Bronchial epithelial cell (primary cell): ENCODE results near the gene TMTC4. TPM values are rescaled to one million over a fixed set of nuclear protein-coding genes. Genes with fewer than 3 reads are reported as not detected.
"Not testable (repeated sequence)": the region's sequence is repeated elsewhere in the genome, so short reads cannot be mapped to it uniquely, and the experiment has no call there.

Experiments used
- DNase-seq: peaks from one replicate; pipeline ENCODE4 v3.0.0-alpha.2; 2010; ENCODE audit warnings: low read depth
- FAIRE-seq: peaks from 2 replicates; lab custom pipeline; 2011; peaks lifted over from hg19 to GRCh38; lab: Jason Lieb, UNC
- H3K27me3 ChIP-seq: 2 replicates; pipeline ENCODE4 v1.5.1; 2011; ENCODE audit warnings: low read length; ENCODE audit not compliant: control insufficient read depth, insufficient read depth
- H3K36me3 ChIP-seq: 2 replicates; pipeline ENCODE4 v1.5.1; 2011; ENCODE audit warnings: low read length; ENCODE audit not compliant: control insufficient read depth, insufficient read depth
- H3K4me3 ChIP-seq: 2 replicates; pipeline ENCODE4 v1.5.1; 2011; ENCODE audit warnings: mild to moderate bottlenecking, low read depth, low read length, control low read depth
- CTCF ChIP-seq: IDR thresholded peaks from 2 replicates; pipeline ENCODE4 v1.5.1; 2011; ENCODE audit warnings: mild to moderate bottlenecking, moderate library complexity, low read length, control low read depth, inconsistent platforms; ENCODE audit not compliant: insufficient read depth, severe bottlenecking
- total RNA-seq: library from RNA; depleted of rRNA; stranded (reverse); fragments of >200 nt; gene quantifications from 2 replicates; pipeline ENCODE4 v1.2.1, GENCODE V29; 2014

Gene TMTC4
- total RNA-seq, 1 donor from 2014 or later: 17.1 TPM

GRCh38 chr13:100707818-100708740, 33.5 kb upstream of the TMTC4 start:
- FAIRE-seq (peak; percentile 50), DNase-seq (peak; percentile 11)
- no peaks in the 10 kb centered on the region for H3K36me3 ChIP-seq
- no peak for TF ChIP-seq CTCF
- H3K4me3 ChIP-seq: no peak overlapping the region
- no peaks in the 10 kb centered on the region for H3K27me3 ChIP-seq

GRCh38 chr13:100698331-100698730, 23.7 kb upstream of the TMTC4 start:
- FAIRE-seq, H3K36me3 ChIP-seq, H3K27me3 ChIP-seq, H3K4me3 ChIP-seq, DNase-seq: not testable (repeated sequence)

- DNase-seq (no peak), FAIRE-seq (no peak)
- no peak for TF ChIP-seq CTCF
- Histone ChIP-seq H3K27me3 (no peaks in the 10 kb centered on the region), H3K4me3 (no peak overlapping the region), H3K36me3 (no peaks in the 10 kb centered on the region)
Measured at GRCh38 chr13:100695509-100695773, 20.8 kb upstream of the TMTC4 start.

- H3K4me3 ChIP-seq: no peak overlapping the region
- peak; percentile 22 for DNase-seq
- no peaks in the 10 kb centered on the region for H3K36me3 ChIP-seq
- H3K27me3 ChIP-seq: no peaks in the 10 kb centered on the region
- TF ChIP-seq CTCF: peak; percentile 60
- FAIRE-seq: no peak
Measured at GRCh38 chr13:100694722-100695508, 20.3 kb upstream of the TMTC4 start.

- Histone ChIP-seq H3K4me3 (no peak overlapping the region), H3K27me3 (no peaks in the 10 kb centered on the region), H3K36me3 (no peaks in the 10 kb centered on the region)
- no peak for TF ChIP-seq CTCF
- FAIRE-seq (no peak), DNase-seq (no peak)
Measured at GRCh38 chr13:100689191-100689590, 14.6 kb upstream of the TMTC4 start.

- no peak overlapping the region for H3K4me3 ChIP-seq
- TF ChIP-seq CTCF: no peak
- no peaks in the 10 kb centered on the region for H3K27me3 ChIP-seq
- H3K36me3 ChIP-seq: no peaks in the 10 kb centered on the region
- DNase-seq (no peak), FAIRE-seq (no peak)
Measured at GRCh38 chr13:100680131-100680530, 5.5 kb upstream of the TMTC4 start.

- H3K36me3 ChIP-seq, H3K27me3 ChIP-seq, DNase-seq, H3K4me3 ChIP-seq, FAIRE-seq: not testable (repeated sequence)
Measured at GRCh38 chr13:100677128-100677527, 2.5 kb upstream of the TMTC4 start.
